ENCODE data around the gene MKKS.

GRCh38 chr20:10369723-10370090 is 64.3 kb downstream of the MKKS start:
- TF ChIP-seq EZH2phosphoT487 (IDR thresholded peaks at IDR 0.05; ENCODE audit: borderline replicate concordance, low read depth) (no peak), FOXM1 (IDR thresholded peaks at IDR 0.05; ENCODE audit: low read depth) (no peak), RAD21 (IDR thresholded peaks at IDR 0.05; ENCODE audit: low read length) (no peak), TEAD4 (IDR thresholded peaks at IDR 0.05; ENCODE audit: borderline replicate concordance, insufficient read depth) (no peak)
